Right atrium auricular region (tissue), 2 donors: ENCODE data around the gene DAB2. TPM values are rescaled to one million over a fixed set of nuclear protein-coding genes. Genes with fewer than 3 reads are reported as not detected.

Source experiments
- DNase-seq: peaks from one replicate; pipeline ENCODE4 v3.0.0-alpha.2; 2019; ENCODE audit warnings: low spot score
- H3K27ac ChIP-seq, 2 donors: fragments of 200-600 bp; sonication (generic); 1 replicate in 1 of 2; 2 replicates in 1 of 2; pipeline ENCODE4 v1.5.1; 2016 to 2019
- H3K27me3 ChIP-seq, 2 donors: fragments of 200-600 bp; sonication (generic); one replicate each; pipeline versions ENCODE4 v1.5.1 to v1.6.0; 2017 to 2019
- H3K36me3 ChIP-seq: fragments of 200-600 bp; sonication (generic); one replicate; pipeline ENCODE4 v1.5.1; 2016
- H3K4me1 ChIP-seq, 2 donors: fragments of 200-600 bp; sonication (generic); one replicate each; pipeline versions ENCODE4 v1.5.1 to v1.6.0; 2017 to 2019
- H3K4me3 ChIP-seq, 2 donors: fragments of 200-600 bp; sonication (generic); 1 replicate in 1 of 2; 2 replicates in 1 of 2; pipeline ENCODE4 v1.5.1; 2017 to 2019; ENCODE audit warnings: mild to moderate bottlenecking in 1 of 2, moderate library complexity in 1 of 2
- H3K9me3 ChIP-seq, 2 donors: fragments of 200-600 bp; sonication (generic); one replicate each; pipeline ENCODE4 v1.5.1; 2019
- total RNA-seq, 2 donors: library from RNA; depleted of rRNA; stranded (reverse); fragments of >200 nt; gene quantifications; one replicate each; pipeline ENCODE4 v1.1.0, GENCODE V29; 2016
- TF ChIP-seq, protein P1 (sequence below), 2 donors: fragments of 200-600 bp; sonication (generic); IDR thresholded peaks; one replicate each; pipeline ENCODE4 v1.5.1; 2019; ENCODE audit warnings: antibody characterized with exemption in 2 of 2

DAB2 gene
- total RNA-seq, 2 donors from 2014 or later, result 17.5 to 29.2 TPM

DNA sequence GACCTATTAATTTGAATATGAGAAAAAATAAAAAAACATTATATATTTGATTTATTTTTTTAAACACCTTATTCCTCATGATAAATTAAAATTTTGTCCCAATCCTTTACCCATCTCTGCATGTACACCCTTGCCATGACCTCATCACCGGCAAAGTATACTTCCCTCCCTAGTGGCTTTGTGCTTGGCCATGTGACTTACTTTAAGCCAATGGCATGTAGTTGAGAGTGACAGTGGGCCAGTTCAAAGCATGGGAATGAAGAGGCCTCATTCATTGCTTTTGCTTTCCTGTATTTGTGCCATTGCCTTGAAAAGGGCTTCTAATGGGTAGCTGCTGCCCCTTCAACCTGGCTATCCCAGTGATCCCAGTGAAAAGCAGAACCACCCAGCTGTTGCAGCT is 91.7 kb downstream of the DAB2 start:
- TF ChIP-seq, protein P1, sequence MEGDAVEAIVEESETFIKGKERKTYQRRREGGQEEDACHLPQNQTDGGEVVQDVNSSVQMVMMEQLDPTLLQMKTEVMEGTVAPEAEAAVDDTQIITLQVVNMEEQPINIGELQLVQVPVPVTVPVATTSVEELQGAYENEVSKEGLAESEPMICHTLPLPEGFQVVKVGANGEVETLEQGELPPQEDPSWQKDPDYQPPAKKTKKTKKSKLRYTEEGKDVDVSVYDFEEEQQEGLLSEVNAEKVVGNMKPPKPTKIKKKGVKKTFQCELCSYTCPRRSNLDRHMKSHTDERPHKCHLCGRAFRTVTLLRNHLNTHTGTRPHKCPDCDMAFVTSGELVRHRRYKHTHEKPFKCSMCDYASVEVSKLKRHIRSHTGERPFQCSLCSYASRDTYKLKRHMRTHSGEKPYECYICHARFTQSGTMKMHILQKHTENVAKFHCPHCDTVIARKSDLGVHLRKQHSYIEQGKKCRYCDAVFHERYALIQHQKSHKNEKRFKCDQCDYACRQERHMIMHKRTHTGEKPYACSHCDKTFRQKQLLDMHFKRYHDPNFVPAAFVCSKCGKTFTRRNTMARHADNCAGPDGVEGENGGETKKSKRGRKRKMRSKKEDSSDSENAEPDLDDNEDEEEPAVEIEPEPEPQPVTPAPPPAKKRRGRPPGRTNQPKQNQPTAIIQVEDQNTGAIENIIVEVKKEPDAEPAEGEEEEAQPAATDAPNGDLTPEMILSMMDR (IDR thresholded peaks at IDR 0.05), result no peak
- no peaks in the 10 kb centered on the region for H3K9me3 ChIP-seq
- no peak for DNase-seq

DNA sequence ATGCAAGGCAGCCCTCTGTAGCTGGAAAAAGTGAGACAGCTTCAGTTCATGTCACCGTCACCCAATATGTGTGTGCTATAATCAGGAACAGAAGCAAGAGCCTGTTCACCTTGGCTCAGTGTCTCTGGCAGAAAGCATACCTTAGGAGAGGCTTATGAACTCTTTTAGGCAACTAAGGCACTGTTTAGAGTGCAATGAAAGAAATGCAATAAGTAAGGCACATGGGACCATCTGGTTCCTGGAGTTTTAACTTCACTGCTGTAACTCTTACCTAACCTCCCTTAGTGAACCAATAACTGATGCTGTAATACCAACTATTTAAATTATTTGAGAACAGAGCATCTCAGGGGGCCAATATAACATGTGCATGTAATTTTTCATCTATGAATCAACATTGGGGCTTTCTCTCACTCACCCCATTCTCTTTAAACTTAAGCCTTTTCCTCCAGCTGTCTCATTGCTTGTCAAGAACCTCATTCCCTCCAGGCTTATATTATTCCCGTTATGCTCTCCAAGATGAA is 92.9 kb downstream of the DAB2 start:
- Histone ChIP-seq H3K9me3 (no peaks in the 10 kb centered on the region), H3K36me3 (no peaks in the 10 kb centered on the region), H3K4me3 (no peak overlapping the region), H3K4me1 (no peaks in the 10 kb centered on the region), H3K27ac (no peak overlapping the region), H3K27me3 (no peaks in the 10 kb centered on the region)
- TF ChIP-seq, protein P1 (IDR thresholded peaks at IDR 0.05), result no peak
- DNase-seq, result no peak

More for the DNA sequence above, 91.7 kb downstream of the DAB2 start:
- no peaks in the 10 kb centered on the region for H3K36me3 ChIP-seq
- H3K4me3 ChIP-seq, result no peak overlapping the region
- no peaks in the 10 kb centered on the region for H3K4me1 ChIP-seq
- H3K27me3 ChIP-seq, result no peaks in the 10 kb centered on the region
- no peak overlapping the region for H3K27ac ChIP-seq

DNA sequence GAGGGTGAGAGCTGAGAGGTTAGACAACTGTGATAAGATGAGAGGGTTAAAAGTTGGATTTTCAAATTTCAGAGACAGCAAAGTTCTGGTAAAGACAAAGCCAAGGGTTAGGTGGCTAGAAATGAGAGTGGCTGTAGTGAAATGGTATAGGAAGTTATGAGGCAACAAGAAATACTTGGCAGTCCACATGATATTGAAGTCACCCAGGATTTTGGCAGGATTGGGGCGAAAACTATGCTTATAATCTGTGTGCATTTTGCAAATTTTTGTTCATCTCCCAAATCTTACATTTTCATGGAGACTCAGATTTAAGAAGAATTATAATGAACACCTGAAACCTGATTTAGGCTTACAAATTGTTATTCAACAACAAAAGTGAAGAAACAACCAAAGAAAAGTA is 96.0 kb downstream of the DAB2 start:
- H3K4me1 ChIP-seq, result no peaks in the 10 kb centered on the region
- no peak overlapping the region for H3K27ac ChIP-seq
- no peaks in the 10 kb centered on the region for H3K27me3 ChIP-seq
- H3K4me3 ChIP-seq, result no peak overlapping the region
- DNase-seq, result no peak
- no peaks in the 10 kb centered on the region for H3K36me3 ChIP-seq
- TF ChIP-seq, protein P1 (IDR thresholded peaks at IDR 0.05), result no peak
- no peaks in the 10 kb centered on the region for H3K9me3 ChIP-seq

DNA sequence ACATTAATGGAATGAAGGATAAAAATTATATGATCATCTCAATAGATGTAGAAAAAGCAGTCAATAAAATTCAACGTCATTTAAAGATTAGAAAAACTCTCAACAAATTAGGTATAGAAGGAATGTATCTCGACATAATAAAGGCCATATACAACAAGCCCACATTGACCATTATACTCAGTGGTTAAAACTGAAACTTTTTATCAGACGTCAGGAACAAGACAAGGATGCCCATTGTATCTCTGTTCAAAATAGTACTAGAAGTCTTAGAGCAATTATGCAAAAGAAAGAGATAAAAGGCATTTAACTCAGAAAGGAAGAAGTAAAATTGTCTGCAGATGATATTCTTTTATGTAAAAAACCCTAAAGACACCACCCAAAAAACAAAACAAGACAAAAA is 101.2 kb downstream of the DAB2 start:
- H3K4me1 ChIP-seq, result no peaks in the 10 kb centered on the region
- no peak overlapping the region for H3K27ac ChIP-seq
- peaks cover 0 to 13% of the 10 kb centered on the region in 2 donors for H3K9me3 ChIP-seq
- no peak overlapping the region for H3K4me3 ChIP-seq
- H3K36me3 ChIP-seq, result no peaks in the 10 kb centered on the region
- no peak for DNase-seq
- no peaks in the 10 kb centered on the region for H3K27me3 ChIP-seq
- TF ChIP-seq, protein P1 (IDR thresholded peaks at IDR 0.05), result no peak

Other genes starting within 250 kb of the DAB2 start
- gene FYB1, start 205.4 kb downstream of the DAB2 start, total RNA-seq, result 1 to 10 TPM; 1.8 to 8.4 TPM
- gene C9, start 60.5 kb downstream of the DAB2 start, total RNA-seq, result not detected